Activated T-helper 1 cell treated with anti-CD3 and anti-CD28 coated beads, Interleukin-2, amount 50 U/mL, for 16 hours (primary cell): ENCODE measurements around the gene FBXO34.

Experiments used
- DNase-seq, 2 donors: peaks; one replicate each; pipeline ENCODE4 v3.0.0-alpha.2; 2020; ENCODE audit warnings: low read depth in 1 of 2, low spot score in 1 of 2

The FBXO34 gene

GRCh38 chr14:55347040-55347439 lies 75.8 kb downstream of the FBXO34 start:
- DNase-seq: no peak

GRCh38 chr14:55347748-55348147 lies 76.5 kb downstream of the FBXO34 start:
- DNase-seq: no peak

DNA sequence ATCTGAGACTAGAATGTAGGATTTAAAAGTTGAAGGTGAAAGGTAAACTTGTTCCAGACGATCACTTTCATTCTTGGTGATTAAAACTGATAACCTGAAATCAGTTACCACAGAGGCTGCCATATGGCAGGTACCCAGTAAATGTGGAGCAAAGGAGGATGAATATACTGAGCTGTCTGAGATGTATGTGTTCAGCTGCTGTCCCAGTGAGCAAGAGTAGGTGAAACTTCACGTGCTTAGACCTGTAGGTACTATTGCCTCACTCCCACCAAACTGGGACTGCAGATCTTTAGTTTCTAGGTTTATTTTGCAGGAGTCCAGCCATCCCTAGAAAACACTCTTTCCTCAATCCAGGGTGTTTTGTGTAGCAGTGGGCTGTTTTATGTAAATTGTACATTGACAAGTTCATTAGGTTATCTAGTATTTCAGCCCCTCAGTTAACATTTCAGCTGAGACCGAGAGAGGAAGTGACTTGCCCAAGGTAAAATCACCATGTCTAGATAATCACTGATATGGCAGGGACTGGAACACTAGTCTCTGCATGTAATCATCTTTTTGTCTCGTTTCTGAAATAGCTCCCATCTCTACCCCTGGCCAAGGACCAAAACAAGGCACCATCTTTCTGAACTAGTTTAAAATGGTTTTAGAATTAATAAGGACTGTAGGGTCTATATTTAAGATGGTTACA lies 77.7 kb downstream of the FBXO34 start:
- no peak for DNase-seq

DNA sequence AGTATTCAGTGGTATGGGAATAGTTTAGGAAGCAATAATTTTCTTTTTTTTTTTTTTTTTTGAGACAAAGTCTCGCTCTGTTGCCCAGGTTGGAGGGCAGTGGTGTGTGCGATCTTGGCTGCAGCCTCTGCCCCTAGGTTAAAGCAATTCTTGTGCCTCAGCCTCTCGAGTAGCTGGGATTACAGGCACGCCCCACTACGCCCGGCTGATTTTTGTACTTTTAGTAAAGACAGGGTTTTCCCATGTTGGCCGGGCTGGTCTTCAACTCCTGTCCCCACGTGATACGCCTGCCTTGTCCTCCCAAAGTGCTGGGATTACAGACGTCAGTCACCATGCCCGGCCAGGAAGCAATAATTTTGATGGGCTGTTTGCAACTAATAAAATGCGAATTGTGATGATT lies 78.3 kb downstream of the FBXO34 start:
- DNase-seq: no peak

- no peak for DNase-seq
Measured at GRCh38 chr14:55350461-55350860, 79.2 kb downstream of the FBXO34 start.

- DNase-seq: no peak
Measured at GRCh38 chr14:55351111-55351510, 79.9 kb downstream of the FBXO34 start.

DNA sequence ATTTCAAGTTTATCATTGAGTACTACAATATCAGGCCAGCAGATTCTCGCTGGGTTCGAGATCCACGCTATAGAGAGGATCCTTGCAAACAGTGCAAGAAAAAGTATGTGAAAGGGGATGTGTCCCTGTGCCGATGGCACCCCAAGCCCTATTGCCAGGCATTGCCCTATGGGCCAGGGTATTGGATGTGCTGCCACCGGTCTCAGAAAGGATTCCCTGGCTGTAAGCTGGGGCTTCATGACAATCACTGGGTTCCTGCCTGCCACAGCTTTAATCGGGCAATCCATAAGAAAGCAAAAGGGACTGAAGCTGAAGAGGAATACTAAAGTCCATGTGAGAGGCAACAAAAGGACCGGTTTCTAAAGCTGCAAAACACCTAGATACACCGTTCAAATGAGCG lies 81.0 kb downstream of the FBXO34 start:
- no peak for DNase-seq

GRCh38 chr14:55353686-55354467 lies 82.7 kb downstream of the FBXO34 start:
- DNase-seq: no peak

GRCh38 chr14:55354500-55354899 lies 83.3 kb downstream of the FBXO34 start:
- peak; percentile 18 to 38 for DNase-seq

DNA sequence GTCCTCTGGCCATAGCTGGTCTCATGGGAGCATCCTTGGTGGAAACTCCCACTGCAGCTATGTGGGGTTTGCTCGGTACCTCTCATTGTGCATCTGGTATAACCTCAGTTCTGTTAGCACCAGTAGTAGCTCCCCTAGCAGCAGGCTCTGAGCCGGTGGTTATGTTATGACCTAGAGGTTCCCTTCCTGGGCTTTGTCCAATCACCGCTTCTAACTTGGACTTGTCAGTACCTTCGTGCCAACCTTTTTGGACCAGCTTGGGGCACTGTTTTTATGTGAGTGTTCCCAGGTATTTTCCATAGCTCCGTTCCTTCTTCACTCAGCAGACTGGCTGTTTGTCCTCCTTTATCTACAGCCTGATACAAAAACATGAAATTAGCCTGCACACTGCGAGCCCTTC lies 84.7 kb downstream of the FBXO34 start:
- DNase-seq: no peak

- DNase-seq: no peak
Measured at GRCh38 chr14:55356913-55357312, 85.7 kb downstream of the FBXO34 start.

GRCh38 chr14:55359307-55359706 lies 88.1 kb downstream of the FBXO34 start:
- DNase-seq: no peak

DNA sequence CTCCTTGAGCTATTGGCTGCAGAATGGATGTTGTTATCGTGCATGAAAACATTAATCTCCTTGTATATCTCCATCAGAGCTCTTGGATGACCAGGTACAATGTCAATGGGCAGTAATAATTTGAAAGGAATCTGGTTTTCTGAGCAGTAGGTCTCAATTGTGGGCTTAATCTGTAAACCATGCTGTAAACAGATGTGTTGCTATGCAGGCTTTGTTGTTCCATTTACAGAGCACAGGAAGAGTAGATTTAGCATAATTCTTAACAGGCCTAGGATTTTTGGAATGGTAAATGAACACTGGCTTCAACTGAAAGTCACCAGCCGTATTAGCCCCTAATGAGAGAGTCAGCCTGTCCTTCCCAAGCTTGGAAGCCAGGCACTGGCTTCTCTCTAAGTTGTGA lies 90.0 kb downstream of the FBXO34 start:
- DNase-seq: no peak

DNA sequence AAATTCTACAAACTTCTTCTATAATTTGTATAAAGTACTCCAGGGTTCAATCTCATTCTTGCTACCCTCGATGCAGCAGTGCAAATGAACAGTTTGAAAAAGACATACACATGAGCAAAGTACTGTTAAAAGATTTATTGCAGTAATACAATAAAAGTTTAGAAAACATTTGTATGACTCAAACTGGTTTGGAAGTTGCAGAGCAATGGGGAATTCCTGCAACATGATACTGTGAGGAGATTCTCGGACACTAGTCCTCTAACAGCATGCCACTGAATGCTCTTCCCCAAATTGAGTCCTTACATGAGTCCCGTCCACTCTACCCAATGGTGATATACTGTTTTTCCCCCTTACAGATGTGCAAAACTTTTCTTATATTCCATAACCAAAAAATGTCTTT lies 95.0 kb downstream of the FBXO34 start:
- DNase-seq: no peak

DNA sequence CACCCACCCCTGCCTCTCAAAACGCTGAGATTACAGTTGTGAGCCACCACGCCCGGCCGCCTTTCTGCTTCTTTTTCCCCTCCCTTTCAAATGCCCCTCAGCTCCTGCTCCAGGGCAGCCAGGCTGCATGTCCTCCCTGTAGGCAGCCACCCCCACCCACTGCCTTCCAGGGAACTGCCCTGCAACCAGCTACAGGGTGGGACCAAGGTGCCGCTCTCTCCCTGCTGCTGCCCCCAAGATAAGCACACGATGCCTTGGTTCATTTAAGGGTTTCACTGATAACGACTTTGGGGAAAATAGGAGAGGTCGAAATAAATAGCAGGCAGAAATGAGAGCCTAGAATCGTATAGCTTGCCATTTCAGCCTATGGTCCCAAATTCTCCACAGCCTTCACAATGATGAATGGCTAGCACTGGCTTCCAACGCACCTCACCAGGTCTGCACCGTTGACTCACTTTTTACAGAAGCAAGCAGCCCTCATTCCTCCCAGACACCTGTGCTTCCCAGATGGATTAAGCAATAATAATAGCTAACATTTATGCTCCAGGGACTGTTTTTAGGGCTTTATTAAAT lies 99.7 kb downstream of the FBXO34 start:
- DNase-seq: no peak

DNA sequence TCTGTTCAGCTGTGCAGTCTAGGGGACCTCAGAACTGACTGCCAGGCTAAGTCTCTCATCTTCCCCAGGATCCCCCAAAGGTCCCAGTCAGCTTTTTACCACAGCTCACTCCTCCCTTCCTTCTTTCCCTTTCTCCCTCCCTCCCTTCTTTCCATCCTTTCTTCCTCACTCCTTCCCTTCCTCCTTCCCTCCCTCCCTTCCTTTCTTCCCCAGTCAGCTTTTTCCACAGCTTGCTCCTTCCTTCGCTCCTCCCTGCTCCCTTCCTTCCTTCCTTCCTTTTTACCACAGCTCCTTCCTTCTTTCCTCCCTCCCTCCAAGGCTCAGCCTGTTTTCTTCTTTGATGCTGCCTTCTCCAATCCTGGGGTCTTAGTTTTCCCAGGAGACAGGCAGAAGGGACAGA lies 101.2 kb downstream of the FBXO34 start:
- no peak for DNase-seq

DNA sequence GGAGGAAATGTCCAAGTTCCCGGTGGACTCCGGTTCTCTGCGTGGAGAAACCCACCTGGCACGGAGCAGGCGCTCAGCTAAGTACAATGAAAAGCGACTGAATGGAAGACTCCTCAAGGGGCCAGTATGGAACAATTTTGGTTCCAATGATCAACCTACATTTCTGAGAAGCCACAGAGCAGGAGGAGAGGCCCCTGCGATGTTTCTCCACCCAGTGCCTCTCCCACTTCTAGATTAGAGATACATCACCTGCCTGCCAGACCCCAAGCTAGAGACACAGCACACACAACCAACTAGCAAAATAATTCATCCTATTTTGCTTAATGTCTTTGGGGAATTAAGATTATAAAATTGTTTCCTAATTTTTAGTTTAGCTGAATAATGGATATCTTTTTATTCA lies 101.6 kb downstream of the FBXO34 start:
- DNase-seq: no peak

DNA sequence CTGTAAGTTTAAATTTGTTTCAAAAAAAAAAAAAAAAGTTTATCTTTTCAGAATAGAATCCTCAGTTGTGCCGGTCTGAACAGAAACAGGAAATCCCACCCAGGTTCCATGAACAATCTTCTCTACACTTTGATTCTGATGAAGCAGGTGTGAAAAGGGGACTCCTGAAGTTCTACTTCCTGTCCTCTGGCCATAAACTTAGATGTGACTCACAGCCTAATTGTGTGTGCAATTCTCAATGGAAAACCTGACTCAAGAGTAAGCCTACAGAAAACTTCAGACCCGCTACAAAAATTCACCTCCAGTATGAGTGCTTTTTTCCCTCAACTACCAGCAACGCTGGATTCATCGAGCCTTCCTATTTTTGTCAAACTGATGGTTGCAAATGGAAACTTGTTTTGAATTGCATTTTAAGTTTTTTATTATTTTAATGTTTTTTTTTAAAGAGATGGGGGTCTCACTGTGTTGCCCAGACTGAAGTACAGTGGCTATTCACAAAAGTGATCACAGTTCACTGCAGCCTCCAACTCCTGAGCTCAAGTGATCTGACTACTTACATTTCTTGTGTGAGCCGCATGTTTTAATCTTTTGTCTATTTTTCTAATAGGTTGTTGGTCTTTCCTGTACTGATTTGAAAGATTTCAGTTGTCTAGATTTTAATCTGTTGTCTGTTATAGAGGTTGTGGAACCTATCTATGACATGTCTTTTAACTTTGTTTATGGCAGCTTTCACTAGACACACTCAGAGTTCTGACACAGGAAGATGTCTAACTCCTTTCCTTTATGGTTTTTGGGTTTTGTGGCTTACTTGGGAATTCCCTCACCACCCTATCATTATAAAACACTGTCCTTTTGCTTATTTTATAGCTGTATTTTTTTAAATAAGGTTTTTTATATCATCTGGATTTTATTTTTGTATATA lies 102.8 kb downstream of the FBXO34 start:
- DNase-seq: peak in 1 of 2 donors; percentile 7

- no peak for DNase-seq
Measured at GRCh38 chr14:55374771-55375170, 103.5 kb downstream of the FBXO34 start.

DNA sequence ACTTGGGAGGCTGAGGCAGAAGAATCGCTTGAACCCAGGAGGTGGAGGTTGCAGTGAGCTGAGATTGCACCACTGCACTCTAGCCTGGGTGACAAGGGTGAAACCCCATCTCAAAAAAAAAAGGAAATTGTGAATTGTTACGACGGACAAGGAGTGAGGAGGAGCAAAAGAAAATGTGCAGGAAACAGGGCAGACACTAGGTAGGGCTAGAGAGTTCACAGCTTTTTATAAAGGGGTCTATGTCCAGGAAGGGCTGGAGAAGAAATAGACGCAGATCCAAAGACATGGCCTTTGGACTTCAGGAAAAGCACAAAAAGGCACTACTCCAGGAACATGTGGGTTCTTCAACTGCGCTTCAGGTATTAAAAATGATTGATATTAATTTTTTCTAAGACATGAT lies 106.0 kb downstream of the FBXO34 start:
- DNase-seq: no peak

- DNase-seq: no peak
Measured at GRCh38 chr14:55381040-55381439, 109.8 kb downstream of the FBXO34 start.
